GM13976 (cell line): Measurements from ENCODE around the gene ZHX3.
"Not testable (repeated sequence)": the region's sequence is repeated elsewhere in the genome, so short reads cannot be mapped to it uniquely, and the experiment has no call there.

Source experiments
- DNase-seq: peaks from one replicate; pipeline ENCODE4 v3.0.0; 2012; ENCODE audit warnings: low spot score
- CTCF ChIP-seq: IDR thresholded peaks from 2 replicates; pipeline ENCODE4 v1.5.1; 2012; ENCODE audit warnings: borderline replicate concordance, mild to moderate bottlenecking; ENCODE audit not compliant: insufficient read depth; ENCODE audit errors: extremely low read depth, missing control alignments, control extremely low read depth
- in situ Hi-C: fragments of 300-500 bp; cut with MboI; formaldehyde crosslinking; loops from one replicate; pipeline ENCODE4 v1.12.0; 2022; ENCODE audit warnings: low sequenced_read_pairs, mixed read lengths, inconsistent platforms; ENCODE audit not compliant: unreplicated experiment

Gene ZHX3

GRCh38 chr20:41314386-41314785 is 3.1 kb downstream of the ZHX3 start:
- no peak for TF ChIP-seq CTCF

GRCh38 chr20:41312009-41312408 is 5.5 kb downstream of the ZHX3 start:
- in situ Hi-C loops, DNase-seq: not testable (repeated sequence)

More at GRCh38 chr20:41314386-41314785, 3.1 kb downstream of the ZHX3 start:
- no peak for DNase-seq
- in situ Hi-C loops = no loop called here

- in situ Hi-C loops = no loop called here
- no peak for DNase-seq
- TF ChIP-seq CTCF = no peak
These were observed 7.7 kb downstream of the ZHX3 start for GRCh38 chr20:41309817-41310216.

- in situ Hi-C loops = no loop called here
- DNase-seq = no peak
- no peak for TF ChIP-seq CTCF
These were observed 8.7 kb downstream of the ZHX3 start for GRCh38 chr20:41308726-41309413.

DNA sequence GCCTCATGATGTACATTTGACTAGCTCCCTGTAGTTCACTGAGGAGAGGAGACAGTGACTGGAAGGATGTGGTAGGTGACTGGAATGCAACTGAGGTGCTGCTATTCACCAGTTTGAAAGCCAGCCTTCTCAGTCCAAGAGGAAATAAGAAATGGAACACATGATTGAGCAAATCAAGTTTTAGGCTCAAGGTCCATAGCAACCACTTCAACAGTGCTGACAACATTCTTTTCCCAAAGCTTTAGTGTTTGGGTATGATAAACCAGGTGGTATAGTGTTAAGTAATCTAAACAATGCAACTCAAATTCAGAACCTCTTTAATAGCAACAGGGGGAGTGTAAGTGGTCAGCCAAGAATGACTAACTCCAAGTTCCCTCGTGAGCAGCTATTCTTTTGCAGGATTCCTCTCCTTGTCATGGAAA is 9.2 kb downstream of the ZHX3 start:
- DNase-seq = no peak
- no peak for TF ChIP-seq CTCF

DNA sequence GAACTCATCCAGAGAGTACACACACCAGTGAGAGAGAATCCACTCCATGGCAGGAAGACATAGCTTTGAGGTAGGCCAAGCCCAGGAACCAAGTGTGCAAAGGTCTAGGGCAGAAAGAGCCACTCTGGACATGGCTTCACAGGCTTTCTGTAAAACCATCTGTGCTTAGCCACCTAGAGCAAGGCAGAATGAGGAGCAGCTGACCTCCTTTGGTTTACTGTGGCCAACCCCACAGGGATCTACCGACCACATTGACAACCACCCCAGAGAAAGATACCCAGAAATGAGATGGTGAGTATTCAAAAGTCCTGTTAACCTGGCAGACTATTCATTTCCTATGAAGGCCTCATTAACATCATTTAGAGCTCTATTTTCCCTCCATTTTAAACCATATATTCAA is 10.5 kb downstream of the ZHX3 start:
- TF ChIP-seq CTCF = no peak
- DNase-seq = no peak
- in situ Hi-C loops = no loop called here

More for the DNA sequence above, 9.2 kb downstream of the ZHX3 start:
- in situ Hi-C loops = no loop called here

- in situ Hi-C loops = no loop called here
- peak; percentile 67 for DNase-seq
- no peak for TF ChIP-seq CTCF
These were observed 11.3 kb downstream of the ZHX3 start for GRCh38 chr20:41306061-41306727.
